ENCODE results near the gene COL21A1.

The COL21A1 gene

GRCh38 chr6:56232436-56232835 is 14.9 kb downstream of the COL21A1 start:
- Histone ChIP-seq H2AK5ac (ENCODE audit: low read length, severe bottlenecking) (no peak overlapping the region), H3K36me3 (ENCODE audit: control insufficient read depth in 1 of 2, insufficient read depth in 2 of 2, low read depth in 1 of 2, low read length in 2 of 2) (no peaks in the 10 kb centered on the region), H2BK15ac (ENCODE audit: low read depth, poor library complexity, severe bottlenecking) (no peak overlapping the region), H3K4ac (ENCODE audit: low read depth in 1 of 2, low read length in 2 of 2) (no peak overlapping the region), H3K4me2 (ENCODE audit: low read length, poor library complexity, severe bottlenecking) (no peak overlapping the region), H4K8ac (ENCODE audit: low read length) (no peak overlapping the region), H2BK120ac (ENCODE audit: low read depth, low read length) (no peak overlapping the region), H2BK12ac (ENCODE audit: low read length in 2 of 2) (no peak overlapping the region), H3K4me3 (ENCODE audit: insufficient read depth in 1 of 2, low read depth in 1 of 2, low read length in 2 of 2) (no peak overlapping the region), H2AFZ (ENCODE audit: low read depth, low read length) (no peak overlapping the region), H3K23ac (ENCODE audit: low read length in 2 of 2) (no peak overlapping the region), H3K9ac (ENCODE audit: low read length) (no peak overlapping the region), H3K4me1 (ENCODE audit: control insufficient read depth, insufficient read depth, low read depth, low read length) (no peaks in the 10 kb centered on the region), H4K91ac (ENCODE audit: low read length) (no peak overlapping the region), H3K14ac (ENCODE audit: low read length in 2 of 2) (no peak overlapping the region), H3K18ac (ENCODE audit: low read depth in 1 of 2, low read length in 2 of 2) (no peak overlapping the region), H2BK5ac (ENCODE audit: low read depth, low read length, poor library complexity, severe bottlenecking) (no peak overlapping the region), H3K9me3 (ENCODE audit: control insufficient read depth, low read length) (no peaks in the 10 kb centered on the region), H3K79me1 (replicated peaks; ENCODE audit: low read length, poor library complexity, severe bottlenecking) (no peaks in the 10 kb centered on the region), H3K27me3 (ENCODE audit: control insufficient read depth in 1 of 2, insufficient read depth in 1 of 2, low read length in 2 of 2) (no peaks in the 10 kb centered on the region), H3K27ac (ENCODE audit: low read length, poor library complexity, severe bottlenecking) (no peak overlapping the region)
- no peak for DNase-seq
- WGBS, result 88% methylated on average over 2 of the region's 2 CpGs

- Histone ChIP-seq H3K23ac (ENCODE audit: low read length in 2 of 2) (no peak overlapping the region), H4K91ac (ENCODE audit: low read length) (no peak overlapping the region), H3K4ac (ENCODE audit: low read depth in 1 of 2, low read length in 2 of 2) (no peak overlapping the region), H2BK120ac (ENCODE audit: low read depth, low read length) (no peak overlapping the region), H2BK15ac (ENCODE audit: low read depth, poor library complexity, severe bottlenecking) (no peak overlapping the region), H3K4me2 (ENCODE audit: low read length, poor library complexity, severe bottlenecking) (no peak overlapping the region), H3K18ac (ENCODE audit: low read depth in 1 of 2, low read length in 2 of 2) (no peak overlapping the region), H3K36me3 (ENCODE audit: control insufficient read depth in 1 of 2, insufficient read depth in 2 of 2, low read depth in 1 of 2, low read length in 2 of 2) (no peaks in the 10 kb centered on the region), H3K14ac (ENCODE audit: low read length in 2 of 2) (no peak overlapping the region), H4K8ac (ENCODE audit: low read length) (no peak overlapping the region), H3K9ac (ENCODE audit: low read length) (no peak overlapping the region), H3K27ac (ENCODE audit: low read length, poor library complexity, severe bottlenecking) (no peak overlapping the region), H2AFZ (ENCODE audit: low read depth, low read length) (no peak overlapping the region), H3K79me1 (replicated peaks; ENCODE audit: low read length, poor library complexity, severe bottlenecking) (no peaks in the 10 kb centered on the region), H3K9me3 (ENCODE audit: control insufficient read depth, low read length) (no peaks in the 10 kb centered on the region), H2BK12ac (ENCODE audit: low read length in 2 of 2) (no peak overlapping the region), H2BK5ac (ENCODE audit: low read depth, low read length, poor library complexity, severe bottlenecking) (no peak overlapping the region), H3K4me1 (ENCODE audit: control insufficient read depth, insufficient read depth, low read depth, low read length) (no peaks in the 10 kb centered on the region), H3K27me3 (ENCODE audit: control insufficient read depth in 1 of 2, insufficient read depth in 1 of 2, low read length in 2 of 2) (no peaks in the 10 kb centered on the region), H3K4me3 (ENCODE audit: insufficient read depth in 1 of 2, low read depth in 1 of 2, low read length in 2 of 2) (no peak overlapping the region), H2AK5ac (ENCODE audit: low read length, severe bottlenecking) (no peak overlapping the region)
- DNase-seq, result no peak
Observed at GRCh38 chr6:56231827-56232226, 15.6 kb downstream of the COL21A1 start.

GRCh38 chr6:56230976-56231566 is 16.3 kb downstream of the COL21A1 start:
- no peak overlapping the region for H2AFZ ChIP-seq (ENCODE audit: low read depth, low read length)
- no peaks in the 10 kb centered on the region for H3K9me3 ChIP-seq (ENCODE audit: control insufficient read depth, low read length)
- no peak overlapping the region for H3K14ac ChIP-seq (ENCODE audit: low read length in 2 of 2)
- no peak overlapping the region for H4K91ac ChIP-seq (ENCODE audit: low read length)
- no peak overlapping the region for H2AK5ac ChIP-seq (ENCODE audit: low read length, severe bottlenecking)
- H3K18ac ChIP-seq (ENCODE audit: low read depth in 1 of 2, low read length in 2 of 2), result no peak overlapping the region
- H3K79me1 ChIP-seq (replicated peaks; ENCODE audit: low read length, poor library complexity, severe bottlenecking), result no peaks in the 10 kb centered on the region
- no peak overlapping the region for H2BK12ac ChIP-seq (ENCODE audit: low read length in 2 of 2)
- no peak overlapping the region for H3K4ac ChIP-seq (ENCODE audit: low read depth in 1 of 2, low read length in 2 of 2)
- no peaks in the 10 kb centered on the region for H3K27me3 ChIP-seq (ENCODE audit: control insufficient read depth in 1 of 2, insufficient read depth in 1 of 2, low read length in 2 of 2)
- H3K36me3 ChIP-seq (ENCODE audit: control insufficient read depth in 1 of 2, insufficient read depth in 2 of 2, low read depth in 1 of 2, low read length in 2 of 2), result no peaks in the 10 kb centered on the region
- WGBS, result 50% methylated on average over 1 of the region's 4 CpGs
- H3K23ac ChIP-seq (ENCODE audit: low read length in 2 of 2), result no peak overlapping the region
- H4K8ac ChIP-seq (ENCODE audit: low read length), result no peak overlapping the region
- no peak overlapping the region for H3K4me3 ChIP-seq (ENCODE audit: insufficient read depth in 1 of 2, low read depth in 1 of 2, low read length in 2 of 2)
- no peaks in the 10 kb centered on the region for H3K4me1 ChIP-seq (ENCODE audit: control insufficient read depth, insufficient read depth, low read depth, low read length)
- no peak overlapping the region for H2BK15ac ChIP-seq (ENCODE audit: low read depth, poor library complexity, severe bottlenecking)
- no peak overlapping the region for H3K4me2 ChIP-seq (ENCODE audit: low read length, poor library complexity, severe bottlenecking)
- no peak overlapping the region for H3K27ac ChIP-seq (ENCODE audit: low read length, poor library complexity, severe bottlenecking)
- H2BK120ac ChIP-seq (ENCODE audit: low read depth, low read length), result no peak overlapping the region
- DNase-seq, result no peak
- H3K9ac ChIP-seq (ENCODE audit: low read length), result no peak overlapping the region
- H2BK5ac ChIP-seq (ENCODE audit: low read depth, low read length, poor library complexity, severe bottlenecking), result no peak overlapping the region

GRCh38 chr6:56227071-56227879 is 20.1 kb downstream of the COL21A1 start:
- WGBS, result 75% methylated on average over 1 of the region's 2 CpGs
- no peak overlapping the region for H3K14ac ChIP-seq (ENCODE audit: low read length in 2 of 2)
- peak overlapping the region in 1 of 2 experiments; percentile 3 for H3K4me3 ChIP-seq (ENCODE audit: insufficient read depth in 1 of 2, low read depth in 1 of 2, low read length in 2 of 2)
- H3K23ac ChIP-seq (ENCODE audit: low read length in 2 of 2), result no peak overlapping the region
- no peak overlapping the region for H3K4ac ChIP-seq (ENCODE audit: low read depth in 1 of 2, low read length in 2 of 2)
- H3K4me2 ChIP-seq (ENCODE audit: low read length, poor library complexity, severe bottlenecking), result no peak overlapping the region
- no peak overlapping the region for H4K91ac ChIP-seq (ENCODE audit: low read length)
- H3K27me3 ChIP-seq (ENCODE audit: control insufficient read depth in 1 of 2, insufficient read depth in 1 of 2, low read length in 2 of 2), result no peaks in the 10 kb centered on the region
- no peak overlapping the region for H2BK15ac ChIP-seq (ENCODE audit: low read depth, poor library complexity, severe bottlenecking)
- no peaks in the 10 kb centered on the region for H3K9me3 ChIP-seq (ENCODE audit: control insufficient read depth, low read length)
- no peak overlapping the region for H2BK5ac ChIP-seq (ENCODE audit: low read depth, low read length, poor library complexity, severe bottlenecking)
- no peak overlapping the region for H2AFZ ChIP-seq (ENCODE audit: low read depth, low read length)
- peak; percentile 45 for DNase-seq
- H2BK12ac ChIP-seq (ENCODE audit: low read length in 2 of 2), result no peak overlapping the region
- no peaks in the 10 kb centered on the region for H3K79me1 ChIP-seq (replicated peaks; ENCODE audit: low read length, poor library complexity, severe bottlenecking)
- H4K8ac ChIP-seq (ENCODE audit: low read length), result no peak overlapping the region
- H2BK120ac ChIP-seq (ENCODE audit: low read depth, low read length), result no peak overlapping the region
- H3K36me3 ChIP-seq (ENCODE audit: control insufficient read depth in 1 of 2, insufficient read depth in 2 of 2, low read depth in 1 of 2, low read length in 2 of 2), result no peaks in the 10 kb centered on the region
- no peaks in the 10 kb centered on the region for H3K4me1 ChIP-seq (ENCODE audit: control insufficient read depth, insufficient read depth, low read depth, low read length)
- no peak overlapping the region for H3K18ac ChIP-seq (ENCODE audit: low read depth in 1 of 2, low read length in 2 of 2)
- H3K27ac ChIP-seq (ENCODE audit: low read length, poor library complexity, severe bottlenecking), result no peak overlapping the region
- H2AK5ac ChIP-seq (ENCODE audit: low read length, severe bottlenecking), result no peak overlapping the region
- peak overlapping the region; percentile 46 for H3K9ac ChIP-seq (ENCODE audit: low read length)
